ENCODE data around the gene CCDC120.

CCDC120 gene

DNA sequence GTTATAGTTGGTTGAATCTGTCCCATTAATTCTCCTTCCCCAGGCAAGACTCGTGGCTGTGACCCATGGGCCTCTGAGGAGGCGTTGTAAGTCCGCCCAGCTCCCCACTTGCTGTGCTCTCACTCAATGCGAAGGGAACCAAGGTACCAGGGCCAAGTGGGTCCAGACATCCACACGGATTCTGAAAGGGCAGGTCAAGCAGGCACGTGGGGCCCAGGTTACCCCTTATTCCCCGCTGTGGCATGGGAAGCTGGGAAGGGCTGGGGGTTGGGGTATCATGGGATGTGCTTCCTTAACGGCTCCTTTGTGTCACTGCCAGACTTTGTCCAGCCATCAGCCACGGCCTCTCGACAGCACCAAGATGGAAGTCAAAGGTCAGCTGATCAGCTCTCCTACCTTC, 3.1 kb downstream of the CCDC120 start:
- in situ Hi-C loops (cut with MboI; ENCODE audit: low sequenced_read_pairs): no loop called here

DNA sequence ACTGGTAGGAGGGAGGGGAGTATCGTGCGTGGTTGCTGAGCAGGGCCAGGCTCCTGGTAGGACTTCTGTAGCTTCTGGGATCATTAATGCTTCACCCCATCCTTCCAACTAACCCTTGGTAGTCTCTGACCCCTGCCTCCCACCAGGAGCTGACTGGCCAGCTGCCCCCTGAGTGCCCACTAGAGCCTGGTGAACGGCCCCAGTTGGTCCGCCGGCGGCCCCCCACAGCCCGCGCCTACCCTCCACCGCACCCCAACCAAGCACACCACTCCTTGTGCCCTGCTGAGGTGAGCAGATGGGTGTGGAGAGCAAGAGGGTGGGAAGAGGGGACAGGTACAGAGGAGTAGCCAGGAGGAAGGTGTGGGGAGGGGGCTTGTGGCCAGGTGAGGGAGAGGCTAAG, 4.9 kb downstream of the CCDC120 start:
- in situ Hi-C loops (cut with MboI; ENCODE audit: low sequenced_read_pairs): no loop called here

DNA sequence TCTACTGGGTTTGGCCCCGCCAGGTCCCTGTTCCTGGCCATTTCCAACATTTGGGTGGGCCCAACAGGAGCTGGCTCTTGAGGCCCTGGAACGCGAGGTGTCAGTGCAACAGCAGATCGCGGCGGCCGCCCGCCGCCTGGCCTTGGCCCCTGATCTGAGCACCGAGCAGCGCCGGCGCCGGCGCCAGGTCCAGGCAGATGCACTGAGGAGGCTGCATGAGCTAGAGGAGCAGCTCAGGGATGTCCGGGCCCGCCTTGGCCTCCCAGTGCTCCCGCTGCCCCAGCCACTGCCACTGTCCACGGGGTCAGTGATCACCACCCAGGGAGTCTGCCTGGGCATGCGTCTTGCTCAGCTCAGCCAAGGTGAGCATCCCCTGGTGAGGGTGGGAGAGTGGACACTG, 5.5 kb downstream of the CCDC120 start:
- in situ Hi-C loops (cut with MboI; ENCODE audit: low sequenced_read_pairs): no loop called here

DNA sequence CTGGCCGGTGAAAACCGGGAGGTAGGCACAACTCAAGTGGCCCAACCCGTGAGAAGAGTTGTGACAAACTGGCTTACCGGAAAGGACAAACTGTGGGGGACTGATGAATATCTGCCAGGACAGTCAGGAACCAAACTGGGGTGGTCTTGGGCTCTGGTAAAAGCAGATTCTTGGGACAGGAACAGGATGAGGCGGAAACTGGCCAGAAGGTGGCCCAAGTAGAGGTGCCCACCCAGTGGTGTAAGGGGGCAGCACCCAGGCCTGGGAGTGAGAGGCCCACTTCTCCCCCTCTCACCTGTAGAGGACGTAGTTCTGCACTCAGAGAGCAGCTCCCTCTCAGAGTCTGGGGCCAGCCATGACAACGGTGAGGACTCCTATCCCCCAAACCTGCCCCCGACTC, 5.9 kb downstream of the CCDC120 start:
- in situ Hi-C loops (cut with MboI; ENCODE audit: low sequenced_read_pairs): no loop called here

GRCh38 chrX:49066278-49066677, 7.5 kb downstream of the CCDC120 start:
- in situ Hi-C loops (cut with MboI; ENCODE audit: low sequenced_read_pairs): no loop called here

DNA sequence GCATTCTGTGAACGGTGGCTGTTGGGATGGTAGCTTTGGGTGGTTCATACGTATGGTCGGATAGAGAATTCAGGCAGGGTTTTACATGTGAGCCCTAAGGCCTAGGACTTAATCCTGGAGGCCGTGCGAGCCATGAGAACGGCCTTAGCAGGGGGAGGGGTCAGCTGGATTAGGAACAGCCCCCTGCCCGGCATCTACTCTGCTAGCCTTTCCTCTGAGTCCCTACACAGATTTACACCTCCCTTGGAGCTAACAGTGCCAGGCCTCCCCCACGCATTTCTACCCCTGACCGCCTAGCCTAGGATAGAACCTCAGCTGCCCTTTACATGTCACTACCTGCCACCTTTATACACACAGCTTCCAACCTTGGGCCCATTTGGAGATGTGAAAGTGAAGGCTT, 7.9 kb downstream of the CCDC120 start:
- in situ Hi-C loops (cut with MboI; ENCODE audit: low sequenced_read_pairs): no loop called here

GRCh38 chrX:49067285-49068120, 8.7 kb downstream of the CCDC120 start:
- in situ Hi-C loops (cut with MboI; ENCODE audit: low sequenced_read_pairs): no loop called here

- in situ Hi-C loops (cut with MboI; ENCODE audit: low sequenced_read_pairs): no loop called here
Measured at GRCh38 chrX:49069038-49069437, 10.2 kb downstream of the CCDC120 start.

DNA sequence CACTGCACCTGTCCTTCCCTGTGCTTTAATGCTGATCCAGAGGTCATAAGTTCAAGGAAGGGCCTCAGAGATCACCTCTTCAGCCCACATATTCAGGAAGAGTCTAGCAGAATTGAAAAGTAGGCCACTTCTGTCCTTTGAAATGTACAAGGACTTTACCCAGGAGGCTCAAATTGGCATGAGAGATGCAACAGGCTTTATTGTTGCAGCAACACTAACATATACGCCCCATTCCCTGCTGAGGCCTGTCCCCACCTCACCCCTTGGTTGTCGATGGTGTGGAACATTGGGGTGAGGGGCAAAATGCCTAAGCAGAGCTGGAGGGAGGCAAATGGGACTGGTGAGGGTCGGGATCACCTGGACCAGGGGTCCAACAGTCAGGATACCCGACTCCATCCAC, 12.2 kb downstream of the CCDC120 start:
- in situ Hi-C loops (cut with MboI; ENCODE audit: low sequenced_read_pairs): no loop called here

GRCh38 chrX:49071877-49072711, 13.3 kb downstream of the CCDC120 start:
- in situ Hi-C loops (cut with MboI; ENCODE audit: low sequenced_read_pairs): no loop called here

GRCh38 chrX:49072712-49073095, 13.9 kb downstream of the CCDC120 start:
- in situ Hi-C loops (cut with MboI; ENCODE audit: low sequenced_read_pairs): no loop called here

DNA sequence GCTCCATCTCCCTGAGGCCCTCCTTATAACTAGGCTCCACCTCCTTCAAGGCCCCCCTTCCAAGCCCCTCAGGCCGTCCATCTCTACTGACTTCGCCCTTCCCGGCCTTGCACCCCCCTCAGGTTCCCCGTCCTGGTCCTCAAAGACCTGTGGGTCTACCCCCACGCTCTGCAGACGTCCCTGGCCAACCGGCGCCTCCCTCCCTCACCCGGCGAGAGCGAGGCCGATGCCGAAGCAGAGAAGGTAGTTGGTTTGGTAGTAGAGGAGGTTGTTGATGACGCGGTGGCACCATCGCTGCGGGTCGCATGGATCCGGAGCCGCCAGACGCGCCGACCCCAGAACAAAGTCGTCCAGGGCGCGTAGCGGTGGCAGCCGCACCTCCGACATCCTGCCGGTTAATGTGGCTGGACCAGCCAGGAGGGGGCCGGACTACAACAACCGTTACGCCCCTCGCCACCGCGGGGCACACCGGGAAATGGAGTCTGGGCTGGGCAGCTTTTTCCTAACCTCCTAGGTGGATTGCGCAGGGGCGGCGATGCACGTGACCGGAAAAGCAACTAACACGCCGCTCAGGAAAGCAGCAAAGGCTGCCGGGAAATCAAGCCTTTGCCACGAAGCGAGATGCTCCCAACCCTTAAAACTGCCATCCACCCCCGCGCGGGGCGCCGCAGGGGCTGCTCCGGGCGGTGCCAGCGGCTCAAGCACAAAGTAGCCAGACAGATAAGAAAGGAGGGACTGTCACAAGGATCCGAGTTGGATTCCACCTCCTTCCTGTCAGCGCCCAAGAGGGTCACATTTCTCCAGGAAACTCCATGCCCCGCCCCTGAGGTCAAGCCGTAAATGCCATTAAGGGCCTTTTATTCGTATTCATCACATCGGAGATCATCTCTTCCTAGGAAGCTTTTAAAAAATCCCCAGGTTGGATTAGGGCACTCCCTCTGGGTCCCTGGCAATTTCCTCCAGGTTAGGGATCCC, 15.1 kb downstream of the CCDC120 start, which contains the start of gene PRAF2:
TSS of gene PRAF2 (minus strand) at position 402 of the 975 bp plus-strand sequence. CDS start at position 387, 15 bp downstream.
- in situ Hi-C loops (cut with MboI; ENCODE audit: low sequenced_read_pairs): no loop called here

DNA sequence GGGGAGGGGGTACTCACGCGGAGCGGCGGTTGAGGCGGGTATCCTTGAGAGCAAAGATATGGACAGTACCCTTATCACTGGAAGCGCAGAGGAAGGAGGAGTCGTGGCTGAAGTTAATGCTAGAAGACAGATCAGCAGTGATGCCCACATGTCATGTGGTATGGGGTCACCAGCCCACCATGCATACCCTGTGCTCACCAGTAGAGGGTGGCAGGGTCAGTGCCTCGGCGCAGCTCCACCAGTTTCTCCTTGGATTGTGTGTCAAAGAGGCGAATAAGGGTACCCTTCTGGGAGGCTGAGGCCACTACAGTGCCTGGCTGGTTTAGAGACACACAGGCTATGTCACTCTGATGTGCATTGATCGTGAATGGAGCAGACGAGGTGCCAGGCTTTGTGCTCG, 16.5 kb downstream of the CCDC120 start:
- in situ Hi-C loops (cut with MboI; ENCODE audit: low sequenced_read_pairs): no loop called here

DNA sequence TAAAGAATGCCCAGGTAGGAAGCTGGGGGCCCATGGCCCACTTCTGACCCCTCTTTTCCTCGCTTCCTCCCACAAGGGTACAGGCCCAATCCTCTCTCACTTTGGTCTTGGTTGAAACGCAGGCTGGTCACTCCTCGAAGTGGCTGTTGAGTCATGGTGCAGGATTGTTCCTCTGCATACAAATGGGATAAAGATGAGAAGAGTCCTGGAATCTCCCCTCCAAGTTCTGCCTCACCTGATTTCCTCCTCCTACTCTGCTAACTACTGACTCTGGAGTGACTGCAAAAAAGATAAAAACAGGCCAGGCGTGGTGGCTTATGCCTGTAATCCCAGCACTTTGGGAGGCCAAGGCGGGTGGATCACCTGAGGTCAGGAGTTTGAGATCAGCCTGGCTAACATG, 19.1 kb downstream of the CCDC120 start:
- in situ Hi-C loops (cut with MboI; ENCODE audit: low sequenced_read_pairs): no loop called here

GRCh38 chrX:49079489-49080428, 21.0 kb downstream of the CCDC120 start, which contains the start of gene WDR45:
TSS of gene WDR45 (minus strand) at chrX:49079887. CDS start at chrX:49078095, 1,792 bp downstream.
- in situ Hi-C loops (cut with MboI; ENCODE audit: low sequenced_read_pairs): no loop called here

DNA sequence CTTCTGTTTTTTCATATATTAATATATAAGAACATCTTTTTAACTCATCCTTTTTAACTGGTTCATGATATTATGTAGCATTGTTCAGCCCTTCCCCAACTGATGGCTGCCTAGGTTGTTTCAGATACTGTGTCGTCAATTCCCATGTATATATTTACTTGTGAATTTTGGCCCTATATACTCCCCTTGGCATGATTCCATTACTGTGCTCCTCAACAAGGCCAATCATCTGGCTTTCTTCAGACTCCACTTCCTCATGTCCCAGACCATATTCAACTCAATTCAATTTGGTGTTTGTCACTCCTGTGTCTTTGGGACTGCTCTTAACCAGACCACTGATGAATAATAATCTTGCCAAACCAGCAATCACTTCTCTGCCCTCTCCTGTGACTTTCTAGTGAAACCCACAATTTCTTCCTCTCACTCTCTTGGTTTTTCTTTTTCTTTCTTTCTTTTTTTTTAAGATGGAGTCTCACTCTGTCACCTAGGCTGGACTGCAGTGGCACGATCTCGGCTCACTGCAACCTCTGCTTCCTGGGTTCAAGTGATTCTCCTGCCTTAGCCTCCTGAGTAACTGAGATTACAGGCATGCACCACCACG, 23.6 kb downstream of the CCDC120 start:
- in situ Hi-C loops (cut with MboI; ENCODE audit: low sequenced_read_pairs): no loop called here

DNA sequence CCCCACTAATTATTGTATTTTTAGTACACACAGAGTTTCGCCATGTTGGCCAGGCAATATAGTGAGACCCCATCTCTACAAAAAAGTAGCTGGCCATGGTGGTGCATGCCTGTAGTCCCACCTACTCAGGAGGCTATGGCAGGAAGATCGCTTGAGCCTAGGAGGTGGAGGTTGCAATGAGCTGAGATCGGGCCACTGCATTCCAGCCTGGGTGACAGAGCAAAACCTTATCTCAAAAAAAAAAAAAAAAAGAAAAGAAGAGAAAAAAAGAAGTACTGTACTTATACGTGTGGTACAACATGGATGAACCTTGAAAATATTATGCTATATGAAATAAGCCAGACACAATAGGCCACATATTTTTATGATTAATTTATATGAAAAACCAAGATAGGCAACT, 30.8 kb downstream of the CCDC120 start:
- in situ Hi-C loops (cut with MboI; ENCODE audit: low sequenced_read_pairs): no loop called here

GRCh38 chrX:49096419-49096818, 37.6 kb downstream of the CCDC120 start:
- in situ Hi-C loops (cut with MboI; ENCODE audit: low sequenced_read_pairs): no loop called here
